Keratinocyte (primary cell): Measurements from ENCODE around the gene FGB.
"Not testable (repeated sequence)": the region's sequence is repeated elsewhere in the genome, so short reads cannot be mapped to it uniquely, and the experiment has no call there.

ENCODE experiments used
- CTCF ChIP-seq, 3 experiments: IDR thresholded peaks in 1 of 3; conservative IDR thresholded peaks in 1 of 3; optimal IDR thresholded peaks in 1 of 3; 2 replicates in 2 of 3; 3 replicates in 1 of 3; pipeline versions ENCODE3 to v1.5.1; 2011; ENCODE audit warnings: low read length in 3 of 3, mild to moderate bottlenecking in 3 of 3, moderate library complexity in 2 of 3, control low read depth in 1 of 3, inconsistent platforms in 1 of 3; ENCODE audit not compliant: insufficient read depth in 2 of 3; ENCODE audit errors: extremely low read depth in 1 of 3
- EZH2 ChIP-seq: IDR thresholded peaks from one replicate; pipeline ENCODE4 v1.6.1; 2012; ENCODE audit warnings: inconsistent platforms, mild to moderate bottlenecking, low read length, moderate library complexity

- not testable (repeated sequence) for TF ChIP-seq CTCF (optimal IDR thresholded peaks at IDR 0.05 in 1 of 3, IDR thresholded peaks at IDR 0.05 in 1 of 3, conservative IDR thresholded peaks at IDR 0.05 in 1 of 3; ENCODE audit: extremely low read depth in 1 of 3, insufficient read depth in 2 of 3, low read length in 3 of 3); EZH2
Measured at GRCh38 chr4:154594343-154594742, 31.5 kb downstream of the FGB start.
